Activated CD4-positive, alpha-beta T cell treated with anti-CD3 and anti-CD28 coated beads, Interleukin-2, amount 10 ng/mL, durations not matched to agents 24 days and 14 days (primary cell): ENCODE results near the gene MYL10. TPM values are rescaled to one million over a fixed set of nuclear protein-coding genes. Genes with fewer than 3 reads are reported as not detected.

Experiments used
- DNase-seq: peaks from one replicate; pipeline ENCODE4 v3.0.0; 2022
- H3K27ac Mint-ChIP-seq: one replicate; pipeline ENCODE4 v1.8.0; 2022; ENCODE audit warnings: mild to moderate bottlenecking, mixed read lengths
- H3K27me3 Mint-ChIP-seq: one replicate; pipeline ENCODE4 v1.8.0; 2022; ENCODE audit warnings: mixed read lengths
- H3K36me3 Mint-ChIP-seq: one replicate; pipeline ENCODE4 v1.8.0; 2022; ENCODE audit warnings: low read depth, mild to moderate bottlenecking, mixed read lengths
- H3K4me1 Mint-ChIP-seq: one replicate; pipeline ENCODE4 v1.8.0; 2021; ENCODE audit warnings: mixed read lengths
- H3K4me3 Mint-ChIP-seq: one replicate; pipeline ENCODE4 v1.8.0; 2022; ENCODE audit warnings: mild to moderate bottlenecking, moderate library complexity, mixed read lengths
- H3K9me3 Mint-ChIP-seq: one replicate; pipeline ENCODE4 v1.8.0; 2021; ENCODE audit warnings: mixed read lengths
- intact Hi-C: fragments of 100-400 bp; cut with micrococcal nuclease; formaldehyde crosslinking; loops from one replicate; pipeline ENCODE4 v1.15.1; 2023
- total RNA-seq: library from RNA; stranded (reverse); gene quantifications from 2 replicates; pipeline ENCODE4 v1.2.3, GENCODE V29; 2022

The MYL10 gene
- total RNA-seq, result not detected in 2 replicates

DNA sequence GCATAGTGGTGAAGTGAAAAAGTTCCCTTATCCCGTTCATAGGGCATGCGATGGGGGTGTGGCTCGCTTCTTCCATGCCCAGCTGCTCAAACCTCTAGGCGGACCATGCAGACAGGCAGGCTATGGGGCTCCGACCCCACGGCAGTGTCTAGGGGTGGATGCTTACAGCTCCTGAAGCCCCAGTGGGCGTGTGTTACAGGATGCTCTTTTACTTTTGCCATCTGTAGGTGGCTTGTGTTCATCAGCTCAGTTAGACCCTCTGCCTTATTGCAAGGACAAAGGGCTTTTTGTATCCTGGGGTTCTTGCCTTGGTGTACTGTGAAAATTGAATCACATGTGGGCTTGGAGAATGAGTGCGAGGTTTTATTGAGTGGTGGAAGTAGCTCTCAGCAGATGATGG, at the start of gene MYL10:
MYL10 (minus strand) TSS at position 126 of the 400 bp plus-strand sequence. CDS start 178 bp downstream, outside the sequence.
- no peak for DNase-seq
- H3K27ac Mint-ChIP-seq, result no peak within 1 kb of the TSS
- H3K4me1 Mint-ChIP-seq, result no peaks in the 10 kb centered on the region
- H3K36me3 Mint-ChIP-seq, result no peaks in the 10 kb centered on the region
- no peak within 1 kb of the TSS for H3K4me3 Mint-ChIP-seq
- no peaks in the 10 kb centered on the region for H3K9me3 Mint-ChIP-seq
- intact Hi-C loops, result no loop called here
- peaks cover 13% of the 10 kb centered on the region for H3K27me3 Mint-ChIP-seq

GRCh38 chr7:101678658-101679057, 49.6 kb upstream of the MYL10 start:
- Mint-ChIP-seq H3K27ac (no peak overlapping the region), H3K27me3 (no peaks in the 10 kb centered on the region), H3K9me3 (no peaks in the 10 kb centered on the region), H3K4me1 (no peaks in the 10 kb centered on the region), H3K4me3 (no peak overlapping the region), H3K36me3 (no peaks in the 10 kb centered on the region)
- intact Hi-C loops, result loop anchor here (5.0 kb wide), 1 partner anchor 554 kb away; no protein-coding TSS in a partner anchor
- DNase-seq, result no peak

GRCh38 chr7:101677797-101678479, 48.8 kb upstream of the MYL10 start:
- Mint-ChIP-seq H3K27ac (no peak overlapping the region), H3K9me3 (no peaks in the 10 kb centered on the region), H3K4me1 (no peaks in the 10 kb centered on the region), H3K4me3 (no peak overlapping the region), H3K27me3 (no peaks in the 10 kb centered on the region), H3K36me3 (no peaks in the 10 kb centered on the region)
- intact Hi-C loops, result loop anchor here (5.0 kb wide), 1 partner anchor 554 kb away; no protein-coding TSS in a partner anchor
- no peak for DNase-seq

DNA sequence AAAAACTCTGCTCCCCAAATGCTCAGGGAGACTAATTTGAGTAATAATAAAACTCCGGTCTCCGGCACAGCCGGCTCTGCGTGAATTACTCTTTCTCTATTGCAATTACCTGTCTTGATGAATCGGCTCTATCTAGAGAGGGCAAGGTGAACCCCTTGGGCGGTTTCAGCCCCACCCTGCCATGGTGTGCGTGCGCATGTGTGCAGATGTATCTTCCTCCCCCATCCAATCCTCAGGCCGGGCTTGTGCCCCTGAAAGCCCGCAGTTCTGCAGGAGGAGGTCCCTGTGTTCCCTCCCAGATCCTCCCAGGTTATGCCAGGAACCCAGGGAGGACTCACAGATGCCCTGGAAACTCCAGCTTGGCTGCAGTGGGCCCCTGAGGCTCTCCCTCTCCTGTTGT, 48.3 kb upstream of the MYL10 start:
- Mint-ChIP-seq H3K9me3 (no peaks in the 10 kb centered on the region), H3K4me3 (no peak overlapping the region), H3K36me3 (no peaks in the 10 kb centered on the region), H3K4me1 (no peaks in the 10 kb centered on the region), H3K27me3 (no peaks in the 10 kb centered on the region), H3K27ac (no peak overlapping the region)
- DNase-seq, result no peak
- intact Hi-C loops, result loop anchor here (5.0 kb wide), 1 partner anchor 555 kb away; no protein-coding TSS in a partner anchor

GRCh38 chr7:101676956-101677355, 47.9 kb upstream of the MYL10 start:
- no peak for DNase-seq
- Mint-ChIP-seq H3K36me3 (no peaks in the 10 kb centered on the region), H3K27ac (no peak overlapping the region), H3K9me3 (no peaks in the 10 kb centered on the region), H3K4me3 (no peak overlapping the region), H3K27me3 (no peaks in the 10 kb centered on the region), H3K4me1 (no peaks in the 10 kb centered on the region)
- intact Hi-C loops, result loop anchor here (5.0 kb wide), 1 partner anchor 555 kb away; no protein-coding TSS in a partner anchor

DNA sequence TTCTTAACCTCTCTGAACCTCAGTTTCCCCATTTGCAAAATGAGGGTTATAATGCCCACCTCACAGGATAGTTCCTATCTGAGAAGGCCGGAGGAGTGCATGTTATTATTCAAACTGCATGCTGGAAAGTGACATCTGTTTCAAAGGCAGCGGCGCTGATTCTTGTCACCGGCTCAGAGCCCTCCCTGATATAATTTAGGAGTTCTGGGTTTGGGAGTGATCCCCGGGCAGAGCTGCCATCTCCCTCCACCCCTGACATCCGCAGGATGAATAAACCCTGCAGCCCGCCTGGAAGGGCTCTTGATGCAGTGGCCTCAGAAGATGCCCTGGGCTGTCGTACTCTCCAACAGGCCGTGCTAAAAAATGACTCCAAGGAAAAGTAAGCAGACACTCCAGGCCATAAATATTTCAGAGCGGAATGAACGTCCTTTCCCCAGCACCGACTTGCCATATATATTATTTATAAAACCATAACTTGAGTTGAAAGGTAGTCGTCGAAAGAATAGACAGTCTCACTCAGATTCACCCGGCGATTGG, 47.0 kb upstream of the MYL10 start:
- H3K36me3 Mint-ChIP-seq, result no peaks in the 10 kb centered on the region
- intact Hi-C loops, result loop anchor here (5.0 kb wide), 1 partner anchor 556 kb away; no protein-coding TSS in a partner anchor
- no peaks in the 10 kb centered on the region for H3K9me3 Mint-ChIP-seq
- no peak overlapping the region for H3K4me3 Mint-ChIP-seq
- no peak for DNase-seq
- no peaks in the 10 kb centered on the region for H3K27me3 Mint-ChIP-seq
- H3K4me1 Mint-ChIP-seq, result no peaks in the 10 kb centered on the region
- H3K27ac Mint-ChIP-seq, result no peak overlapping the region

DNA sequence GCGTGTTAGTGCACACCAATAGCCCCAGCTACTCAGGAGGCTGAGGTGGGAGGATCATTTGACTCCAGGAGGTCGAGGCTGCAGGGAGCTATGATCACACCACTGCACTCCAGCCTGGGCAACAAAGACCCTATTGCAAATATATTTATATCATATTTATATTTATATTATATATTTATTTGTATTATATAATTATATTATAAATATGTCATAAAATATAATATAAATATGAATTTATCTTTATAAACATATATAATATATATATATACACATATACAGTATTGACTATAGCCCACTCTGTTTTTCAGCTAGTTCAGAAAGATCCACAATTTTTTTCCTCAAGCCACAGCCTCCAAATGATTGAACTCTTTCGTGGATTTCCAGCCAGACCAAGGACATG, 45.3 kb upstream of the MYL10 start:
- Mint-ChIP-seq H3K4me3 (no peak overlapping the region), H3K4me1 (no peaks in the 10 kb centered on the region), H3K27ac (no peak overlapping the region), H3K27me3 (no peaks in the 10 kb centered on the region), H3K36me3 (no peaks in the 10 kb centered on the region), H3K9me3 (no peaks in the 10 kb centered on the region)
- intact Hi-C loops, result no loop called here
- no peak for DNase-seq

DNA sequence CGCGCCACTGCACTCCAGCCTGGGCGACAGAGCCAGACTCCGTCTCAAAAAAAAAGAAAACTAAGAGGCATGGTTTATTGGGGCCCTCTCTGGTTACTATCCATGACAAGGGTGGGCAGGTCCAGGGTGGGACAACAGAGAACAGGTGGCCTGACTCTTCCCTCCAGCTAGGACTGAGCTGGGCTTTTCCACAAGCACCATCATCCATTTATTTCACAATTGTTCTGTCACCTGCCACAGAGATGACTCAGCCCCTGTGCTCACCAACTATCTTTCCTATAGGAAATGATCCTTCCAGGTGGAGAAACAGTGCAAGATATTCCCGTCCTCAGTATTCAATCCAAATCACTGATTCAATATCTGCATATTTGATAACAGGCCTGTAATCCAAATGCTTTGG, 44.9 kb upstream of the MYL10 start:
- DNase-seq, result no peak
- Mint-ChIP-seq H3K9me3 (no peaks in the 10 kb centered on the region), H3K36me3 (no peaks in the 10 kb centered on the region), H3K4me1 (no peaks in the 10 kb centered on the region), H3K27ac (no peak overlapping the region), H3K27me3 (no peaks in the 10 kb centered on the region), H3K4me3 (no peak overlapping the region)
- intact Hi-C loops, result no loop called here

DNA sequence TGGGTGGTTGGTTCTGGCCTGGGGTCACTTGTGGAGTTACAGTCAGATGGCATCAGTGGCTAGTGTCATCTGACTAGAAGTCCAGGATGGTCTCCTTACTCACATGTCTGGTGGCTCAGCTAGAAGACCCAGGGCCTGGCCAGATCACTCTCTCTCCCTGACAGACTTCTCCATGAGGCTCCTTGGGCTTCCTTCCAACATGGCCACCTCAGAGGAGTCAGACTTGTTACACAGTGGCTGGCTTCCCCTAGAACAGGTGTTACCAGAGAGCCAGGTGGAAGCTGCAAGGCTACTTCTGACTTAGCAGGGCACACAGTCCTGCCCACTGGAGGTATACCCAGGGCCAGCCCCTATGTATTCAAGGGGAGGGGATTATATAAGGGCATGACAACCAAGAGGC, 44.2 kb upstream of the MYL10 start:
- Mint-ChIP-seq H3K36me3 (no peaks in the 10 kb centered on the region), H3K27ac (no peak overlapping the region), H3K4me1 (no peaks in the 10 kb centered on the region), H3K27me3 (no peaks in the 10 kb centered on the region), H3K9me3 (no peaks in the 10 kb centered on the region), H3K4me3 (no peak overlapping the region)
- no peak for DNase-seq
- intact Hi-C loops, result no loop called here

GRCh38 chr7:101671371-101672356, 42.6 kb upstream of the MYL10 start:
- no peak for DNase-seq
- no peaks in the 10 kb centered on the region for H3K9me3 Mint-ChIP-seq
- H3K4me1 Mint-ChIP-seq, result no peaks in the 10 kb centered on the region
- intact Hi-C loops, result no loop called here
- no peaks in the 10 kb centered on the region for H3K27me3 Mint-ChIP-seq
- no peaks in the 10 kb centered on the region for H3K36me3 Mint-ChIP-seq
- H3K4me3 Mint-ChIP-seq, result no peak overlapping the region
- no peak overlapping the region for H3K27ac Mint-ChIP-seq

DNA sequence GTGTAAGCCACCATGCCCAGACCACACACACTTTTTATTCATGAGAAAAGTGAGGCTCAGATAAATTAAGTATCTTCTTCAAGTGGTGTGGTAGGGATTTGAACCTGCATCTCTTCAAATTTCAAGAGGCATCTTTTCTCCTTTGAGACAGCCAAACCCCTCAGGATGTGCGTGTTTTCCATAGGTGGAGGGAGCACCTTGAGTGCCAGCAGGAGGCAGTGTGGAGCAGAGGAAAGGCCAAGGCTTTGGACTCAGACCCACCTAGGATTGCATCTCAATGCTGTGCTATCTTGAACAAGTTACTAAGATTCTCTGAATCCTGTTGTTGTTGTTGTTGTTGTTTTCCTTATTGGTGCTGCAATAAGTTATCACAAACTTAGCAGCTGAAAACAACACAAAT, 40.2 kb upstream of the MYL10 start:
- H3K27ac Mint-ChIP-seq, result no peak overlapping the region
- no peaks in the 10 kb centered on the region for H3K9me3 Mint-ChIP-seq
- H3K4me3 Mint-ChIP-seq, result no peak overlapping the region
- no peaks in the 10 kb centered on the region for H3K4me1 Mint-ChIP-seq
- intact Hi-C loops, result no loop called here
- H3K36me3 Mint-ChIP-seq, result no peaks in the 10 kb centered on the region
- DNase-seq, result no peak
- no peaks in the 10 kb centered on the region for H3K27me3 Mint-ChIP-seq

DNA sequence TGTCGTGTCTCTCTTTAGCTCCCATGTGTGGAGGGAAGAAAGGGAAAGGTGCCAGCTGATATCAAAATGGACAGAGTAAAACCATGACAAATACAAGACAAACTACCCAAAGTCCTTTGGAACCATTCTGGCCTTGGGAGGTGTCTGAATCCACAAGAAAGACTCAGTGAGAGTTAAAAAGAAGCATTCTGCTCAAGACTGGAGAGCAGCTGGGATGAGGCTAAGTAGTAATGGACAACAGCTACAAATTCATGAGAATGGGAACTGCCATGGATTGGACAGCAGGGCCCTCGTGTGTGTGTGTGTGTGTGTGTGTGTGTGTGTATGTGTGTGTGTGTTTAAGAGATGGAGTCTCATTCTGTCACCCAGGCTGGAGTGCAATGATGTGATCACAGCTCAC, 39.6 kb upstream of the MYL10 start:
- Mint-ChIP-seq H3K4me1 (no peaks in the 10 kb centered on the region), H3K4me3 (no peak overlapping the region), H3K36me3 (no peaks in the 10 kb centered on the region), H3K27me3 (no peaks in the 10 kb centered on the region), H3K9me3 (no peaks in the 10 kb centered on the region), H3K27ac (no peak overlapping the region)
- intact Hi-C loops, result no loop called here
- DNase-seq, result no peak

DNA sequence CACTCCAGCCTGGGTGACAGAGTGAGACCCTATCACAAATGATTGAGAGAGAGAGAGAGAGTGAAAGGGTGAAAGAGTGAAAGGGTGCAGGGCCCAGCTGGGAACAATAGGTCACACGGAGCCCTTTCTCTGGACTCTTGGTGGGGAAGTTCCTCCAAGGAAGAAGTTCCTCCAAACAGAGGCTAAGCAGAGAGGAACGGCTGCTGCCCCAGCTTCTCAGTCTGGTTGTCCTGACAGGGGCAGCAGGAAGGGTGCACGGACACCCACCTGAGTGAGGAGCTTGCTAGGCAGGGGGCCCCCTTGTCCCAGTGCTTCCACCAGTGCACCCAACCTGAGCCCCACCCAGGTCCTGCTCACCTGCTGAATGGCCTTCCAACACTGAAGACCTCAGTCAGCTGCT, 38.8 kb upstream of the MYL10 start:
- peaks cover 3% of the 10 kb centered on the region for H3K9me3 Mint-ChIP-seq
- no peak overlapping the region for H3K4me3 Mint-ChIP-seq
- no peaks in the 10 kb centered on the region for H3K36me3 Mint-ChIP-seq
- DNase-seq, result no peak
- H3K27ac Mint-ChIP-seq, result no peak overlapping the region
- H3K27me3 Mint-ChIP-seq, result no peaks in the 10 kb centered on the region
- intact Hi-C loops, result no loop called here
- H3K4me1 Mint-ChIP-seq, result no peaks in the 10 kb centered on the region

- Mint-ChIP-seq H3K4me3 (no peak overlapping the region), H3K27me3 (no peaks in the 10 kb centered on the region), H3K36me3 (no peaks in the 10 kb centered on the region), H3K9me3 (peaks cover 4% of the 10 kb centered on the region), H3K27ac (no peak overlapping the region), H3K4me1 (no peaks in the 10 kb centered on the region)
- intact Hi-C loops, result no loop called here
- no peak for DNase-seq
Measured at GRCh38 chr7:101667399-101667798, 38.3 kb upstream of the MYL10 start.
